ENCODE data around the gene CYB561A3. TPM values are rescaled to one million over a fixed set of nuclear protein-coding genes. Genes with fewer than 3 reads are reported as not detected.

CYB561A3 gene
- total RNA-seq, 6 donors from 2014 or later: 30.3 to 113 (median 50.4) TPM

- Histone ChIP-seq H3K4me1 (peaks cover 12 to 14% (median 13%) of the 10 kb centered on the region in 4 donors), H3K9me3 (no peaks in the 10 kb centered on the region), H3K27ac (no peak overlapping the region), H3K4me3 (no peak overlapping the region), H3K27me3 (no peaks in the 10 kb centered on the region), H3K36me3 (peaks cover 0 to 17% (median 9%) of the 10 kb centered on the region in 4 donors)
- WGBS, 2 donors: 93 to 95% methylated on average over 14 to 15 of the region's 15 CpGs
- DNase-seq (peak in 1 of 2 donors; percentile 48), ATAC-seq (ENCODE audit: low FRiP score in 2 of 2) (no peak)
- TF ChIP-seq POLR2A (IDR thresholded peaks at IDR 0.05) (no peak), POLR2AphosphoS5 (IDR thresholded peaks at IDR 0.05) (no peak), EP300 (IDR thresholded peaks at IDR 0.05) (no peak), CTCF (IDR thresholded peaks at IDR 0.05) (no peak)
Observed at GRCh38 chr11:61337706-61338470, 23.8 kb downstream of the CYB561A3 start.

- 30 to 42% methylated on average over 6 to 8 of the region's 8 CpGs for WGBS, 2 donors
- peak overlapping the region in 3 of 4 donors; percentile 63 to 74 (median 73) for H3K27ac ChIP-seq
- H3K27me3 ChIP-seq: no peaks in the 10 kb centered on the region
- H3K36me3 ChIP-seq: peaks cover 0 to 13% (median 4%) of the 10 kb centered on the region in 4 donors
- DNase-seq (peak; percentile 87 to 94), ATAC-seq (ENCODE audit: low FRiP score in 2 of 2) (peak; percentile 76 to 80)
- no peak for TF ChIP-seq POLR2AphosphoS5 (IDR thresholded peaks at IDR 0.05)
- peak; percentile 95 to 97 (median 96) for TF ChIP-seq CTCF (IDR thresholded peaks at IDR 0.05)
- peaks cover 20 to 25% (median 22%) of the 10 kb centered on the region in 4 donors for H3K4me1 ChIP-seq
- no peaks in the 10 kb centered on the region for H3K9me3 ChIP-seq
- no peak overlapping the region for H3K4me3 ChIP-seq
Observed at GRCh38 chr11:61336171-61336935, 25.3 kb downstream of the CYB561A3 start.

GRCh38 chr11:61335355-61335710 lies 26.3 kb downstream of the CYB561A3 start:
- 56 to 100% methylated on average over 1 of the region's 1 CpG for WGBS, 2 donors
- Histone ChIP-seq H3K9me3 (no peaks in the 10 kb centered on the region), H3K36me3 (peaks cover 0 to 13% (median 4%) of the 10 kb centered on the region in 4 donors), H3K27ac (peak overlapping the region in 1 of 4 donors; percentile 73), H3K4me1 (peaks cover 24 to 33% (median 30%) of the 10 kb centered on the region in 4 donors), H3K27me3 (no peaks in the 10 kb centered on the region), H3K4me3 (no peak overlapping the region)
- TF ChIP-seq CTCF (IDR thresholded peaks at IDR 0.05): no peak
- no peak for DNase-seq
- no peak for ATAC-seq (ENCODE audit: low FRiP score in 2 of 2)

GRCh38 chr11:61334434-61335354 lies 27.0 kb downstream of the CYB561A3 start:
- Histone ChIP-seq H3K27me3 (no peaks in the 10 kb centered on the region), H3K4me1 (peaks cover 24 to 34% (median 31%) of the 10 kb centered on the region in 4 donors), H3K27ac (peak overlapping the region in 2 of 4 donors; percentile 73 to 96), H3K36me3 (peaks cover 0 to 17% (median 4%) of the 10 kb centered on the region in 4 donors), H3K4me3 (no peak overlapping the region), H3K9me3 (no peaks in the 10 kb centered on the region)
- WGBS, 2 donors: 90 to 96% methylated on average over 15 to 16 of the region's 16 CpGs
- no peak for DNase-seq
- ATAC-seq (ENCODE audit: low FRiP score in 2 of 2): no peak
- TF ChIP-seq POLR2A (IDR thresholded peaks at IDR 0.05): no peak
- no peak for TF ChIP-seq EP300 (IDR thresholded peaks at IDR 0.05)
- TF ChIP-seq CTCF (IDR thresholded peaks at IDR 0.05): no peak
- TF ChIP-seq POLR2AphosphoS5 (IDR thresholded peaks at IDR 0.05): no peak

Measured in upper lobe of left lung (tissue), 6 donors.